GM23338 (cell line): Measurements from ENCODE around the gene PRLH. TPM values are rescaled to one million over a fixed set of nuclear protein-coding genes. Genes with fewer than 3 reads are reported as not detected.

Source experiments
- ATAC-seq: fragments of 200-7000 bp; cut with Tn5 transposase; 3 replicates; pipeline ENCODE4 v1.9.1; 2020
- DNase-seq: peaks from one replicate; pipeline ENCODE4 v3.0.0-alpha.2; 2015; ENCODE audit warnings: low spot score
- H2AFZ ChIP-seq: fragments of 200-600 bp; sonication (generic); 2 replicates; pipeline ENCODE4 v1.8.0; 2016; ENCODE audit warnings: antibody characterized with exemption, mild to moderate bottlenecking, moderate library complexity
- H3F3A ChIP-seq: fragments of 200-600 bp; sonication (generic); replicated peaks from 2 replicates; pipeline ENCODE4 v1.8.0; 2017; ENCODE audit warnings: antibody characterized with exemption, mixed run types, low read depth
- H3K27ac ChIP-seq: fragments of 200-600 bp; sonication (generic); 2 replicates; pipeline ENCODE4 v1.6.1; 2016; ENCODE audit warnings: low read depth
- H3K27me3 ChIP-seq: fragments of 200-600 bp; sonication (generic); 2 replicates; pipeline ENCODE4 v1.8.0; 2016; ENCODE audit warnings: mild to moderate bottlenecking, mixed run types, moderate library complexity; ENCODE audit not compliant: insufficient read depth
- H3K36me3 ChIP-seq: fragments of 200-600 bp; sonication (generic); 2 replicates; pipeline ENCODE4 v1.8.0; 2016; ENCODE audit warnings: mild to moderate bottlenecking; ENCODE audit not compliant: insufficient read depth
- H3K4me1 ChIP-seq: fragments of 200-600 bp; sonication (generic); 2 replicates; pipeline ENCODE4 v1.8.0; 2016; ENCODE audit warnings: mild to moderate bottlenecking, moderate library complexity; ENCODE audit not compliant: insufficient read depth
- H3K4me2 ChIP-seq: fragments of 200-600 bp; sonication (generic); 2 replicates; pipeline ENCODE4 v1.7.1; 2017; ENCODE audit warnings: mixed run types
- H3K4me3 ChIP-seq: fragments of 200-600 bp; sonication (generic); 2 replicates; pipeline ENCODE4 v1.6.1; 2016; ENCODE audit warnings: mixed run types
- H3K79me2 ChIP-seq: fragments of 200-600 bp; sonication (generic); replicated peaks from 2 replicates; pipeline ENCODE4 v1.8.0; 2017; ENCODE audit warnings: mild to moderate bottlenecking; ENCODE audit not compliant: insufficient read depth
- H3K9me2 ChIP-seq: fragments of 200-600 bp; sonication (generic); 2 replicates; pipeline ENCODE4 v1.8.0; 2017; ENCODE audit not compliant: insufficient read depth
- H4K20me1 ChIP-seq: fragments of 200-600 bp; sonication (generic); replicated peaks from 2 replicates; pipeline ENCODE4 v1.8.0; 2017; ENCODE audit warnings: mild to moderate bottlenecking; ENCODE audit not compliant: insufficient read depth
- H3K27ac Mint-ChIP-seq: 2 replicates; pipeline ENCODE4 v1.8.0; 2020; ENCODE audit warnings: inconsistent platforms, mild to moderate bottlenecking, moderate library complexity, mixed read lengths
- H3K27me3 Mint-ChIP-seq: 3 replicates; pipeline ENCODE4 v1.8.0; 2022; ENCODE audit warnings: low read depth, mild to moderate bottlenecking, moderate library complexity, mixed read lengths, inconsistent platforms; ENCODE audit not compliant: insufficient read depth, poor library complexity
- H3K36me3 Mint-ChIP-seq: 3 replicates; pipeline ENCODE4 v1.8.0; 2021; ENCODE audit warnings: low read depth, mild to moderate bottlenecking, inconsistent platforms, moderate library complexity, mixed read lengths
- H3K4me1 Mint-ChIP-seq: 3 replicates; pipeline ENCODE4 v1.8.0; 2020; ENCODE audit warnings: mild to moderate bottlenecking, inconsistent platforms, mixed read lengths
- H3K4me3 Mint-ChIP-seq: 3 replicates; pipeline ENCODE4 v1.8.0; 2021; ENCODE audit warnings: moderate library complexity, mild to moderate bottlenecking, inconsistent platforms, mixed read lengths
- H3K9me3 Mint-ChIP-seq: 3 replicates; pipeline ENCODE4 v1.8.0; 2020; ENCODE audit warnings: moderate library complexity, mild to moderate bottlenecking, inconsistent platforms, mixed read lengths
- CTCF ChIP-seq, 2 experiments: fragments of 200-600 bp in 1 of 2; sonication (generic) in 1 of 2; conservative IDR thresholded peaks; 2 replicates each; pipeline versions ENCODE4 v1.5.1 to v1.6.1; 2016 to 2017; ENCODE audit warnings: antibody characterized with exemption in 2 of 2, low read depth in 2 of 2, mild to moderate bottlenecking in 2 of 2, moderate library complexity in 1 of 2
- EZH2 ChIP-seq: fragments of 200-600 bp; sonication (generic); IDR thresholded peaks from one replicate; pipeline ENCODE4 v1.8.0; 2017; ENCODE audit warnings: antibody characterized with exemption, mild to moderate bottlenecking, low read depth; ENCODE audit not compliant: unreplicated experiment
- REST ChIP-seq: IDR thresholded peaks from one replicate; pipeline ENCODE4 v1.6.1; 2018; ENCODE audit warnings: antibody characterized with exemption; ENCODE audit not compliant: unreplicated experiment
- ZNF114 ChIP-seq: fragments of 250-450 bp; sonication (Bioruptor Pico); IDR thresholded peaks from 2 replicates; pipeline ENCODE4 v1.5.0; 2020; ENCODE audit warnings: mild to moderate bottlenecking, moderate library complexity
- ZNF462 ChIP-seq: fragments of 250-450 bp; sonication (Bioruptor Pico); IDR thresholded peaks from 2 replicates; pipeline ENCODE4 v1.5.0; 2020; ENCODE audit warnings: mild to moderate bottlenecking, moderate library complexity
- polyA plus RNA-seq: library from polyadenylated mRNA; unstranded; fragments of >200 nt; fragmentation: Nextera tagmentation; extraction: Ambion mirVana; gene quantifications from 2 replicates; pipeline ENCODE4 v1.2.1, GENCODE V29; 2016
- total RNA-seq: library from RNA; depleted of rRNA; stranded (reverse); fragments of >200 nt; shearing (Covaris generic); gene quantifications from 2 replicates; pipeline ENCODE4 v1.2.3, GENCODE V29; 2014

Gene PRLH
- total and polyA plus RNA-seq, 2 experiments from 2014 or later, result not detected

GRCh38 chr2:237574894-237575868 is 8.8 kb downstream of the PRLH start:
- no peaks in the 10 kb centered on the region for H3K27me3 Mint-ChIP-seq
- peaks cover 18% of the 10 kb centered on the region for H3K4me1 Mint-ChIP-seq
- no peak overlapping the region for H3K4me3 Mint-ChIP-seq
- Histone ChIP-seq H3K79me2 (no peaks in the 10 kb centered on the region), H3K9me2 (no peaks in the 10 kb centered on the region), H4K20me1 (no peaks in the 10 kb centered on the region), H3K36me3 (no peaks in the 10 kb centered on the region), H3K4me3 (no peak overlapping the region), H3K27me3 (no peaks in the 10 kb centered on the region), H3F3A (no peaks in the 10 kb centered on the region), H2AFZ (no peak overlapping the region), H3K27ac (no peak overlapping the region), H3K4me2 (no peak overlapping the region), H3K4me1 (peaks cover 6% of the 10 kb centered on the region; the same call in 1 of the 2 replicates)
- TF ChIP-seq CTCF (conservative IDR thresholded peaks at IDR 0.05; ENCODE audit: low read depth in 2 of 2) (0 out of 4 replicates have a peak, but pooled peaks of 1 of the 2 experiments have one; percentile 5), REST (no peak)
- DNase-seq (no peak), ATAC-seq (no peak; the same call in 2 of the 3 replicates)
- no peak overlapping the region for H3K27ac Mint-ChIP-seq
- 0 out of 3 replicates have a peak, but pooled peaks cover 4% of the 10 kb centered on the region for H3K9me3 Mint-ChIP-seq
- H3K36me3 Mint-ChIP-seq, result peaks cover 17% of the 10 kb centered on the region; the same call in 2 of the 3 replicates

GRCh38 chr2:237575869-237576862 is 9.8 kb downstream of the PRLH start:
- Histone ChIP-seq H3K4me3 (no peak overlapping the region), H2AFZ (no peak overlapping the region), H3K9me2 (no peaks in the 10 kb centered on the region), H3K36me3 (no peaks in the 10 kb centered on the region), H3F3A (no peaks in the 10 kb centered on the region), H3K4me1 (peaks cover 6% of the 10 kb centered on the region; the same call in 1 of the 2 replicates), H3K4me2 (no peak overlapping the region), H3K79me2 (no peaks in the 10 kb centered on the region), H3K27ac (no peak overlapping the region), H3K27me3 (no peaks in the 10 kb centered on the region), H4K20me1 (no peaks in the 10 kb centered on the region)
- ATAC-seq, result no peak
- H3K36me3 Mint-ChIP-seq, result peaks cover 18% of the 10 kb centered on the region; the same call in 2 of the 3 replicates
- no peak overlapping the region for H3K4me3 Mint-ChIP-seq
- no peak overlapping the region for H3K27ac Mint-ChIP-seq
- no peak for DNase-seq
- 0 out of 3 replicates have a peak, but pooled peaks cover 4% of the 10 kb centered on the region for H3K9me3 Mint-ChIP-seq
- H3K4me1 Mint-ChIP-seq, result peaks cover 18% of the 10 kb centered on the region
- H3K27me3 Mint-ChIP-seq, result no peaks in the 10 kb centered on the region
- TF ChIP-seq EZH2, result no peak
- TF ChIP-seq ZNF114, result no peak
- no peak for TF ChIP-seq ZNF462 (CRISPR knock-in tag)
